Measurements from ENCODE around the gene ITGBL1.

The ITGBL1 gene

DNA sequence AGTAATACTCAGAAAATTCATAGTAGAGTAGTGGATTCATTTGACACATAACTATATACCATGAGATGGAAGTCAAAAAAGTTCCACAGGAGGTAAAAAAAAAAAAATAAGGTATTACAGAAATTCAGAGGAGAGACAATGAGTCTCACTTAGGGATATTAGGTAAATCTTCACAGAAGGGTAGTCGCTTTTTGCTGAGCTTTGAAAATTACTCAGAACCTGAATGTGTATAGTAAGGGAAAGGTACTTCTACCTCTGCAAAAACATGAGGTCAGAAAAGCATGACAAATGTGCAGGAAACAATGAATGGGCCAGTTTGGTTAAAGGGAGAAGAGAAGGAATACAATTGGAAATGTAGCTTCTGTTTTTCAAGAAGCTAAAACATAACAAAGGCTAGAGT, 250.6 kb downstream of the ITGBL1 start:
- H3K4me1 ChIP-seq (ENCODE audit: control insufficient read depth, insufficient read depth, low read length) = peaks cover 11% of the 10 kb centered on the region
- no peaks in the 10 kb centered on the region for H3K9me3 ChIP-seq (ENCODE audit: control insufficient read depth, insufficient read depth, low read depth, low read length)
- no peak overlapping the region for H3K27ac ChIP-seq (ENCODE audit: low read depth, low read length)

DNA sequence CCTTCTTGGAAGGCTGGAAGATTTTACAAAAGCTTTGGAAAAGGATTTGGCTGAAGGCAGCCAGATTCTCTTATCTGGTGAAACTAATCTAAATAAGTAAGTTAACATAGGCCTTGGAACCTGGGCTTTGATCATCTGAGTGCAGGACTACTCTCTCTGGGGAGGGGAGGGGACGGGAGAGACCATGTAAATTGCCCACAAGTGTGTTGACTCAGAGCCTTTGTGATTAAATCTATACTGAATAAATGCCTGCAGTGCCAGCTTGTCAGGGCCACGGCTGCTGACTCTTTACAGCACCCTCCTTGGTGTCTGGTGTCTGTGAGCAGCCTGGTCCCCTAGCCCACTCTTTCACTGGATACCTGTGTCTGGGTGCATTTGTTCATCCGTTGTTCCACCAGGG, 251.4 kb downstream of the ITGBL1 start:
- Histone ChIP-seq H3K36me3 (ENCODE audit: control insufficient read depth, insufficient read depth, low read length) (no peaks in the 10 kb centered on the region), H3K27me3 (ENCODE audit: control insufficient read depth, insufficient read depth, low read length) (no peaks in the 10 kb centered on the region), H3K4me1 (ENCODE audit: control insufficient read depth, insufficient read depth, low read length) (peaks cover 18% of the 10 kb centered on the region), H3K9me3 (ENCODE audit: control insufficient read depth, insufficient read depth, low read depth, low read length) (no peaks in the 10 kb centered on the region), H3K9ac (ENCODE audit: low read length) (no peak overlapping the region), H3K4me3 (ENCODE audit: low read depth, low read length) (no peak overlapping the region), H3K27ac (ENCODE audit: low read depth, low read length) (no peak overlapping the region)

More for the DNA sequence above, 250.6 kb downstream of the ITGBL1 start:
- Histone ChIP-seq H3K9ac (ENCODE audit: low read length) (no peak overlapping the region), H3K27me3 (ENCODE audit: control insufficient read depth, insufficient read depth, low read length) (no peaks in the 10 kb centered on the region), H3K36me3 (ENCODE audit: control insufficient read depth, insufficient read depth, low read length) (no peaks in the 10 kb centered on the region), H3K4me3 (ENCODE audit: low read depth, low read length) (no peak overlapping the region)

DNA sequence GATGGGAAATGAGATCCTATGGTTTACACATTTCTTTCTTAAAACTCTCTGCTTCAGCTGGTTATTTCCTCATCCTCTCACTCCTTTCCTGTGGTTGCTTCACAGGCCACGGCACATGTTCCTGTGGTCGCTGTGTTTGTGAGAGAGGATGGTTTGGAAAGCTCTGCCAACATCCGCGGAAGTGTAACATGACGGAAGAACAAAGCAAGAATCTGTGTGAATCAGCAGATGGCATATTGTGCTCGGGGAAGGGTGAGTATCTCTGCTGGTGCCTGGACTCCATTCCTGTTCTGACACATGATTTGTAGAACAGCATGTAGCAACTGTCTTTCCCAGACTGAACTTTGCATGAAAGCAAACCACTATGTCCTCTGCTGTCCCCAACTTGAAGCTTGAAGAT, 254.2 kb downstream of the ITGBL1 start:
- no peak overlapping the region for H3K9ac ChIP-seq (ENCODE audit: low read length)
- no peaks in the 10 kb centered on the region for H3K9me3 ChIP-seq (ENCODE audit: control insufficient read depth, insufficient read depth, low read depth, low read length)
- H3K27ac ChIP-seq (ENCODE audit: low read depth, low read length) = no peak overlapping the region
- H3K4me3 ChIP-seq (ENCODE audit: low read depth, low read length) = no peak overlapping the region
- H3K36me3 ChIP-seq (ENCODE audit: control insufficient read depth, insufficient read depth, low read length) = no peaks in the 10 kb centered on the region
- H3K4me1 ChIP-seq (ENCODE audit: control insufficient read depth, insufficient read depth, low read length) = peaks cover 18% of the 10 kb centered on the region
- no peaks in the 10 kb centered on the region for H3K27me3 ChIP-seq (ENCODE audit: control insufficient read depth, insufficient read depth, low read length)

DNA sequence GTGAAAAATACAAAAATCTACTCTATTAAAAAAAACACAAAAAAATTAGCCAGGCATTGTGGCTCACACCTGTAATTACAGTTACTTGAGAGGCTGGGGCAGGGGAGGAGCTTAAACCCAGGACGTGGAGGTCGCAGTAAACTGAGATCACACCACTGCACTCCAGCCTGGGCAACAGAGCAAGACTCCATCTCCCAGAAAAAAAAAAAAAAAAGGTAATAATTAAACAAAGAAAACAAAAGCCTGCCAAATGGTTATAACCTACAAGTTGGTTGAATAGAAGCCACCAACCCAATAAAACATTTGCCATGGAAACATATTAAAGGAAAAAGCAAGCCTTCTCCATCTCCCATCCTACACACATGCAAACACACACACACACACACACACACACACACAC, 255.2 kb downstream of the ITGBL1 start:
- Histone ChIP-seq H3K4me1 (ENCODE audit: control insufficient read depth, insufficient read depth, low read length) (peaks cover 18% of the 10 kb centered on the region), H3K4me3 (ENCODE audit: low read depth, low read length) (no peak overlapping the region), H3K9me3 (ENCODE audit: control insufficient read depth, insufficient read depth, low read depth, low read length) (no peaks in the 10 kb centered on the region), H3K36me3 (ENCODE audit: control insufficient read depth, insufficient read depth, low read length) (no peaks in the 10 kb centered on the region), H3K27ac (ENCODE audit: low read depth, low read length) (no peak overlapping the region), H3K9ac (ENCODE audit: low read length) (no peak overlapping the region), H3K27me3 (ENCODE audit: control insufficient read depth, insufficient read depth, low read length) (no peaks in the 10 kb centered on the region)

DNA sequence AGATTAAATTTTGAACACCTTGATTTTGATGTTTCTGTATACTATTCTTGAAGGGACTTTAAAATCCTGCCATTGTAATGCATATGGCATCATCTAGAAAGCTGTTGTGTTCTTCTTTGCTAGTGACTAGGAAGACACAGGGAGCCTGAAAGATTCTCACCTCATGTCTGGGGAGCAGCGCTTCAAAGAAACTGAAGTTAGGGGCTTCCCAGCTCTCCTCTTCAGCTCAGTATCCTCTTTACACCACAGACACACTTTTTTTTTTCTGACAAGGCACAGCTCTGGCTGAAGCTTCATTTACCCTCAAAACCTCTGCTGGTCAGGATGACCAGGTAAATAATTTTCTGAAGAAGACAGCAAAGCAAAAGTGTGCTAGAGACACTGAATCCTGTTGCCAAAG, 255.6 kb downstream of the ITGBL1 start:
- Histone ChIP-seq H3K9ac (ENCODE audit: low read length) (no peak overlapping the region), H3K27me3 (ENCODE audit: control insufficient read depth, insufficient read depth, low read length) (no peaks in the 10 kb centered on the region), H3K9me3 (ENCODE audit: control insufficient read depth, insufficient read depth, low read depth, low read length) (no peaks in the 10 kb centered on the region), H3K4me3 (ENCODE audit: low read depth, low read length) (no peak overlapping the region), H3K27ac (ENCODE audit: low read depth, low read length) (no peak overlapping the region), H3K36me3 (ENCODE audit: control insufficient read depth, insufficient read depth, low read length) (no peaks in the 10 kb centered on the region), H3K4me1 (ENCODE audit: control insufficient read depth, insufficient read depth, low read length) (peaks cover 18% of the 10 kb centered on the region)

DNA sequence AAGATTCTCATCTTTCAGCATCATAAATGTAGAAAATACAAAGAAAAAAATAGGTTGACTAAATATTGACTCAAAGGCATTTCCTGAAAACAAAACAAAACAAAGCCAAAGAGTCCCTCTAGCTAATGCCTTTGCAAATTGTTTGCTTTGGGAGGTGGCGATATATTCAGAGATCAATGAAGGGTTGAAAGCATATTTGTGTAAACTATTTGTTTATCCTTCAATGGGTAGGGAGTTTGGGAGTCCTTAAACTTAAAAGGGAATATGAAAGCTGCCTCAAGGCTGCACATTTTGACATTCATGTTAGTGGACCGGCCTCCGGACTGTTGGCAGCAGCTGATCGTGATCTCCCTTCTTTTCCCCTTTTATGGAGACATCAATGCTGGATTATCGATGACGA, 257.5 kb downstream of the ITGBL1 start:
- no peak overlapping the region for H3K4me3 ChIP-seq (ENCODE audit: low read depth, low read length)
- no peak overlapping the region for H3K27ac ChIP-seq (ENCODE audit: low read depth, low read length)
- no peaks in the 10 kb centered on the region for H3K36me3 ChIP-seq (ENCODE audit: control insufficient read depth, insufficient read depth, low read length)
- H3K4me1 ChIP-seq (ENCODE audit: control insufficient read depth, insufficient read depth, low read length) = peaks cover 9% of the 10 kb centered on the region
- no peaks in the 10 kb centered on the region for H3K9me3 ChIP-seq (ENCODE audit: control insufficient read depth, insufficient read depth, low read depth, low read length)
- H3K9ac ChIP-seq (ENCODE audit: low read length) = no peak overlapping the region
- no peaks in the 10 kb centered on the region for H3K27me3 ChIP-seq (ENCODE audit: control insufficient read depth, insufficient read depth, low read length)

DNA sequence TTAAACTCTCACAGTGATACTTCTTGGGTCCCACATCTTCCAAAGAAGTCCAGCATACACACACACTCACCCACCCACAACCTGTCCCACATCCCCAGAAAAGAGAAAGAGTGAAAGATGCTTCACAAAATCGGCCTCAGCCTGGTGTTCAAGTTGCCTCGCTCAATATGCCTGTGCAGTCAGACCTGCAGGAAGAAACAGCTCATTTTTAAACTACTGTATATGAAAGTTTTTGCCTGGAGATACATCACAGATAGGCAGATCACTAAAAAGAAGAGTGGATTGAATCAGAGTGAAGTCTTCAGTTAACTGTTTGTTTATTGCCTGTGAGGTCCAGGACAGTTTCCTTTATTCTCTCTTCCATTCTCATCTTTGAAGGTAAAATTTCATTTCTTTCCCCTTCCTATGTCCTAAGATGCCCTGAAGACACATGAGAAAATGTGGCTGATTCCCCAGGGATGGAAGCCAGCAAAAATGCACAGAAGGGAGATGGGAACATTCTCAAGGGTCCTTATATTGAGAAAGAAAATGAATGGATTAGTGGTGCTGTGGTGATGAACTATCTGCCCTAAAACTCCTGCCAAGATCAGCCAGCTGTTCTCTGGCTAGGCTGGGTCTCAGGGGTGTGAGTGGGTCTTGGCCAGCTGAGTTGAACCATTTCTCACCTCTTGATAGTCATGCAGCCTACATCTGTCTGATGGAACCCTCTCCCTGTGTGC, 259.0 kb downstream of the ITGBL1 start:
- Histone ChIP-seq H3K27ac (ENCODE audit: low read depth, low read length) (no peak overlapping the region), H3K27me3 (ENCODE audit: control insufficient read depth, insufficient read depth, low read length) (no peaks in the 10 kb centered on the region), H3K4me3 (ENCODE audit: low read depth, low read length) (no peak overlapping the region), H3K9ac (ENCODE audit: low read length) (no peak overlapping the region), H3K4me1 (ENCODE audit: control insufficient read depth, insufficient read depth, low read length) (peaks cover 8% of the 10 kb centered on the region), H3K9me3 (ENCODE audit: control insufficient read depth, insufficient read depth, low read depth, low read length) (no peaks in the 10 kb centered on the region), H3K36me3 (ENCODE audit: control insufficient read depth, insufficient read depth, low read length) (no peaks in the 10 kb centered on the region)

DNA sequence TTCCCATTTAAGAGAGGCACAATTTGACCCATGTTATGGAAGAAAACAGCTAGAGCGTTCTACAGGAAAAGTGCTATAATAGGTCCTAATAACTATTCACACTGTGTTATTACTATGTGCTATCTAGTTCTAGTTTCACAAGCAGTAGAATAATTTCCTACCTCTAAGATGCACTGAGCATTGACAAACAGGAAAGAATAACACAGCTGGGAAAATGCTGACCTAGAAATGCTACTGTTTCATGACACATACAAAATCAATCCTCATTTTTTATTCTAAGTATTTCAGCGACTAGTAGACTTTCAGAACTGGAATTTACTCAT, 259.5 kb downstream of the ITGBL1 start:
- Histone ChIP-seq H3K36me3 (ENCODE audit: control insufficient read depth, insufficient read depth, low read length) (no peaks in the 10 kb centered on the region), H3K4me3 (ENCODE audit: low read depth, low read length) (no peak overlapping the region), H3K27me3 (ENCODE audit: control insufficient read depth, insufficient read depth, low read length) (no peaks in the 10 kb centered on the region), H3K9ac (ENCODE audit: low read length) (no peak overlapping the region), H3K9me3 (ENCODE audit: control insufficient read depth, insufficient read depth, low read depth, low read length) (no peaks in the 10 kb centered on the region), H3K4me1 (ENCODE audit: control insufficient read depth, insufficient read depth, low read length) (peaks cover 8% of the 10 kb centered on the region), H3K27ac (ENCODE audit: low read depth, low read length) (no peak overlapping the region)

DNA sequence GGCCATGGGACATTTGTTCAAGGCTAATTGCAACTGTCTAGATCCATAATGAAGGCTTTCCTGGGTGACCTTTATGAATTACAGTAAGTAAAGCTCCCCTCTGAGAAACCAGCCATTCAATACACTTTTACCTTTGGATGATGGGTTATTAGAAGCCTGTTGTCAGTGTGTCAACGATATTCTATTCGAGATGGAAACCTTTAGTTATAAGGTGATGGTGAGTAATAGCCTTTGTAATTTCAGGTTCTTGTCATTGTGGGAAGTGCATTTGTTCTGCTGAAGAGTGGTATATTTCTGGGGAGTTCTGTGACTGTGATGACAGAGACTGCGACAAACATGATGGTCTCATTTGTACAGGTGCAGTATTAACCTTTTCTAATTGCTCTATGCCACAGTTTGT, 261.7 kb downstream of the ITGBL1 start:
- H3K9me3 ChIP-seq (ENCODE audit: control insufficient read depth, insufficient read depth, low read depth, low read length) = no peaks in the 10 kb centered on the region
- H3K4me1 ChIP-seq (ENCODE audit: control insufficient read depth, insufficient read depth, low read length) = no peaks in the 10 kb centered on the region
- no peaks in the 10 kb centered on the region for H3K27me3 ChIP-seq (ENCODE audit: control insufficient read depth, insufficient read depth, low read length)
- no peak overlapping the region for H3K9ac ChIP-seq (ENCODE audit: low read length)
- no peak overlapping the region for H3K4me3 ChIP-seq (ENCODE audit: low read depth, low read length)
- H3K36me3 ChIP-seq (ENCODE audit: control insufficient read depth, insufficient read depth, low read length) = no peaks in the 10 kb centered on the region
- H3K27ac ChIP-seq (ENCODE audit: low read depth, low read length) = no peak overlapping the region

DNA sequence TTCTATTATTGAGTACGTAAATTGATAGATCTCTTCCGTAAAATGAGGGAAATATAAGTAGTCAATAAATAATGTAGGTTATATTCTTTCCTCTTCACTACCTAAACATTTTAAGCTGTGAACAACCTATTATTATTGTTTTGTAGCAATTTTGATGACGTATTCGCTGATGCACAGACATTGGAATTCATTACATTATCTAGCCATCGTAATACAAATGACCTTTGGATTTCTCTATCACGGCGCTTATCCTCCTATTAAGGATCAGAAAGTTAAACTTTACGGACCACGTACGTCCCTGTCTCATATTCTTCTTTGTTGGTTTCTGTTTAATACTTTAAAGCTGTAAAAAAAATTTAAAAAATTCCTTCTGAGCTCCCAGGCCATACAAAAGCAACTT, 264.9 kb downstream of the ITGBL1 start:
- H3K36me3 ChIP-seq (ENCODE audit: control insufficient read depth, insufficient read depth, low read length) = no peaks in the 10 kb centered on the region

DNA sequence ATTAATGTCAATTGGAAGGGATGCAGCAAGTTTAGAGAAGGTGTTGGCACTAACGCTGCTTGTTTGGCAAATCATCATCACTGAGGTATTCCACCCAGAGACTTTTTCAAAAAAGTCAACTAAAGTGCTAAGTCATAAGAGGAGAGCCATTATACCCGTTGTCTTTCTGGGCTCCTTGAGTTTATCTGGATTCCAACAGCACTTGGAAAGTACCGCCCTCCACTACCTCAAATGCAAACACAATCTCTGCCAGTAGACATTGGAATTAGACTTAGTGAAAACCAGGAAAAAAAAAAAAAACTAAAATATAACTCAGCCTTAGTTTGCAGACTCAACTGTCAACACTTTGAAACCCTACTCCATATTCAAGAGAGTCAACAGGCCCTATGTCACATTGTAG, 266.0 kb downstream of the ITGBL1 start:
- no peaks in the 10 kb centered on the region for H3K27me3 ChIP-seq (ENCODE audit: control insufficient read depth, insufficient read depth, low read length)
- H3K4me3 ChIP-seq (ENCODE audit: low read depth, low read length) = no peak overlapping the region
- no peaks in the 10 kb centered on the region for H3K9me3 ChIP-seq (ENCODE audit: control insufficient read depth, insufficient read depth, low read depth, low read length)
- H3K9ac ChIP-seq (ENCODE audit: low read length) = no peak overlapping the region
- no peaks in the 10 kb centered on the region for H3K36me3 ChIP-seq (ENCODE audit: control insufficient read depth, insufficient read depth, low read length)
- H3K27ac ChIP-seq (ENCODE audit: low read depth, low read length) = no peak overlapping the region
- no peaks in the 10 kb centered on the region for H3K4me1 ChIP-seq (ENCODE audit: control insufficient read depth, insufficient read depth, low read length)

More for the DNA sequence above, 264.9 kb downstream of the ITGBL1 start:
- Histone ChIP-seq H3K27ac (ENCODE audit: low read depth, low read length) (no peak overlapping the region), H3K4me1 (ENCODE audit: control insufficient read depth, insufficient read depth, low read length) (no peaks in the 10 kb centered on the region), H3K9me3 (ENCODE audit: control insufficient read depth, insufficient read depth, low read depth, low read length) (no peaks in the 10 kb centered on the region), H3K9ac (ENCODE audit: low read length) (no peak overlapping the region), H3K4me3 (ENCODE audit: low read depth, low read length) (no peak overlapping the region), H3K27me3 (ENCODE audit: control insufficient read depth, insufficient read depth, low read length) (no peaks in the 10 kb centered on the region)

DNA sequence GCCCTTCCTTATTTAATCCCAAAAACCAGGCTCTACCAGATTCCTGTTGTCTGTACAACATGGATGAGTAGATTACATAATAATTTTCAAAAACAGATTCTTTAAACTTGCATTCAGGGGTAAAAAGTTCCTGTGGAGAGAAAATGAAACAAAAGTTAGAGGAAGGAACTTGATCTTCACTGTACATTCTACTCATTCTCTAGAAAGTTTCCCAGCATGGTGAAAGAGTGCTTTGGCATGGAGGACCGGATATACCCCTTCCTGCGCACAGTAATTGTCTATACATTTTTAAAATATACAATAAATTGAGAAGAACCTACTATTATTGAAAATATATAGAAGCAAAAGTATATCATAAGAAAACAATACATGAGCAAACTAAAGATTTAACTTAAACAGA, 274.2 kb downstream of the ITGBL1 start:
- Histone ChIP-seq H3K27me3 (ENCODE audit: control insufficient read depth, insufficient read depth, low read length) (no peaks in the 10 kb centered on the region), H3K4me1 (ENCODE audit: control insufficient read depth, insufficient read depth, low read length) (no peaks in the 10 kb centered on the region), H3K9ac (ENCODE audit: low read length) (no peak overlapping the region), H3K27ac (ENCODE audit: low read depth, low read length) (no peak overlapping the region), H3K9me3 (ENCODE audit: control insufficient read depth, insufficient read depth, low read depth, low read length) (no peaks in the 10 kb centered on the region), H3K4me3 (ENCODE audit: low read depth, low read length) (no peak overlapping the region), H3K36me3 (ENCODE audit: control insufficient read depth, insufficient read depth, low read length) (no peaks in the 10 kb centered on the region)
